ENCODE results near the gene MPC1.

DNA sequence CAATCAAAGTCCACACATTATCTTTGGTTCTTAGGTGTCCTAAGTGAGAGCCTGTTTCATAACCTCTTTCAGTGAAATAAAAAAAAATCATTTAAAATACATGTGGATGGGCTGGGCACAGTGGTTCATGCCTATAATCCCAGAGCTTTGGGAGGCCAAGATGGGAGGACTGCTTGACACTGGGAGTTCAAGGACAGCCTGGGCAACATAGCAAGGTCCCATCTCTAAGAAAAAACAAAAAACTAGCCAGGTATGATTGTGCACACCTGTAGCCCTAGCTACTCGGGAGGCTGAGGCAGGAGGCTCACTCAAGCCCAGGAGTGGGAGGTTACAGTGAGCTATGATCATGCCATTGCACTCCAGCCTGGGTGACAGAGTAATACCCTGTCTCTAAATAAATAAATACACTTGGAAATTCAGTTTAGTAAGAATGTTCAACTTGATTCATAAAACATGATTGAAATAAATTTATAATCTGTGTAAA lies 3.6 kb downstream of the MPC1 start:
- TF ChIP-seq, protein P1, sequence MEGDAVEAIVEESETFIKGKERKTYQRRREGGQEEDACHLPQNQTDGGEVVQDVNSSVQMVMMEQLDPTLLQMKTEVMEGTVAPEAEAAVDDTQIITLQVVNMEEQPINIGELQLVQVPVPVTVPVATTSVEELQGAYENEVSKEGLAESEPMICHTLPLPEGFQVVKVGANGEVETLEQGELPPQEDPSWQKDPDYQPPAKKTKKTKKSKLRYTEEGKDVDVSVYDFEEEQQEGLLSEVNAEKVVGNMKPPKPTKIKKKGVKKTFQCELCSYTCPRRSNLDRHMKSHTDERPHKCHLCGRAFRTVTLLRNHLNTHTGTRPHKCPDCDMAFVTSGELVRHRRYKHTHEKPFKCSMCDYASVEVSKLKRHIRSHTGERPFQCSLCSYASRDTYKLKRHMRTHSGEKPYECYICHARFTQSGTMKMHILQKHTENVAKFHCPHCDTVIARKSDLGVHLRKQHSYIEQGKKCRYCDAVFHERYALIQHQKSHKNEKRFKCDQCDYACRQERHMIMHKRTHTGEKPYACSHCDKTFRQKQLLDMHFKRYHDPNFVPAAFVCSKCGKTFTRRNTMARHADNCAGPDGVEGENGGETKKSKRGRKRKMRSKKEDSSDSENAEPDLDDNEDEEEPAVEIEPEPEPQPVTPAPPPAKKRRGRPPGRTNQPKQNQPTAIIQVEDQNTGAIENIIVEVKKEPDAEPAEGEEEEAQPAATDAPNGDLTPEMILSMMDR (IDR thresholded peaks at IDR 0.05; ENCODE audit: low read depth, low read length, poor library complexity, severe bottlenecking) = no peak
- no peak for TF ChIP-seq EZH2phosphoT487 (IDR thresholded peaks at IDR 0.05; ENCODE audit: borderline replicate concordance, low read length)
